OCI-LY3 (cell line): Measurements from ENCODE around the gene RRP1.
"Not testable (repeated sequence)": the region's sequence is repeated elsewhere in the genome, so short reads cannot be mapped to it uniquely, and the experiment has no call there.

Source experiments
- H2AFZ ChIP-seq: fragments of 200-600, 300-600 bp; shearing (Covaris generic); 2 replicates; pipeline ENCODE4 v1.6.0; 2014; ENCODE audit warnings: antibody characterized with exemption, low read depth, low read length
- H3K27ac ChIP-seq: fragments of 200-600, 300-600 bp; sonication (generic); 2 replicates; pipeline ENCODE4 v1.5.1; 2014; ENCODE audit warnings: mild to moderate bottlenecking, low read length, moderate library complexity, mixed read lengths
- H3K27me3 ChIP-seq: fragments of 200-600, 300-600 bp; sonication (generic); 2 replicates; pipeline ENCODE4 v1.6.1; 2014; ENCODE audit warnings: low read depth, low read length, mixed read lengths
- H3K36me3 ChIP-seq: fragments of 200-600, 300-600 bp; sonication (generic); replicated peaks from 2 replicates; pipeline ENCODE3; 2014; ENCODE audit warnings: low read depth, low read length, mixed read lengths
- H3K4me1 ChIP-seq: fragments of 300-600, 200-600 bp; sonication (generic); 2 replicates; pipeline ENCODE4 v1.6.1; 2014; ENCODE audit warnings: low read length, mixed read lengths
- H3K4me2 ChIP-seq: fragments of 200-600, 300-600 bp; sonication (generic); 2 replicates; pipeline ENCODE4 v1.6.1; 2014; ENCODE audit warnings: low read length, mixed read lengths
- H3K4me3 ChIP-seq: fragments of 300-600, 200-600 bp; sonication (generic); 2 replicates; pipeline ENCODE4 v1.5.1; 2014; ENCODE audit warnings: antibody characterized with exemption, mild to moderate bottlenecking, low read length, moderate library complexity
- H3K79me2 ChIP-seq: fragments of 300-600, 200-600 bp; shearing (Covaris generic); 2 replicates; pipeline ENCODE4 v1.6.1; 2014; ENCODE audit warnings: mild to moderate bottlenecking, low read length, mixed read lengths
- H3K9ac ChIP-seq: fragments of 300-600, 200-600 bp; shearing (Covaris generic); 2 replicates; pipeline ENCODE4 v1.6.0; 2014; ENCODE audit warnings: mild to moderate bottlenecking, low read length, moderate library complexity
- H3K9me3 ChIP-seq: fragments of 200-600, 300-600 bp; shearing (Covaris generic); 2 replicates; pipeline ENCODE4 v1.6.1; 2014; ENCODE audit warnings: low read length, mixed read lengths; ENCODE audit not compliant: insufficient read depth
- H4K20me1 ChIP-seq: fragments of 200-600, 300-600 bp; sonication (generic); 2 replicates; pipeline ENCODE4 v1.6.1; 2016; ENCODE audit warnings: low read length, mixed read lengths; ENCODE audit not compliant: insufficient read depth
- EZH2phosphoT487 ChIP-seq: fragments of 200-600 bp; shearing (Covaris generic); IDR thresholded peaks from 2 replicates; pipeline ENCODE4 v1.6.1; 2018; ENCODE audit warnings: antibody characterized with exemption, mixed run types, low read depth
- TF ChIP-seq, protein P1 (sequence below): fragments of 200-600, 300-600 bp; sonication (generic); IDR thresholded peaks from 2 replicates; pipeline ENCODE4 v1.5.1; 2014; ENCODE audit warnings: antibody characterized with exemption, low read length, low read depth

RRP1 gene

DNA sequence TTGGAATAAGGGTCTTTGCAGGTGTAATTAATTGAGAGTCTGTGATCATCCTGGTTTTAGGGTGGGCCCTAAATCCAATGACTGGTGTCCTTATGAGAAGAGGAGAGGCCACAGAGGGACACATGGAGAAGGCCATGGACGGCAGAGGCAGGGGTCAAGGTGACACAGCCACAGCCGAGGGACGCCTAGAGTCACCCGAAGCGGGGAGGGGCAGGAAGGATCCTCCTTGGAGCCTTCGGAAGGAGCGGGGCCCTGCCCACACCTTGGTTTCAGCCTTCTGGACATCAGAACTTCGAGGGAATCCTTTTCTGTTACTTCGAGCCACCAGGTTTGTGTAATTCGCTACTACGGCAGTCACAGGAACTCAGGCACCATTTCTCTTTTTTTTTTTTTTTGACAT is 31.1 kb downstream of the RRP1 start:
- H3K4me2 ChIP-seq, result no peak overlapping the region
- no peaks in the 10 kb centered on the region for H4K20me1 ChIP-seq
- no peaks in the 10 kb centered on the region for H3K79me2 ChIP-seq
- no peak overlapping the region for H3K9ac ChIP-seq
- H3K4me1 ChIP-seq, result peaks cover 2% of the 10 kb centered on the region; the same call in 1 of the 2 replicates
- H2AFZ ChIP-seq, result no peak overlapping the region
- no peaks in the 10 kb centered on the region for H3K27me3 ChIP-seq
- H3K27ac ChIP-seq, result no peak overlapping the region
- no peaks in the 10 kb centered on the region for H3K36me3 ChIP-seq
- H3K9me3 ChIP-seq, result peaks cover 6% of the 10 kb centered on the region; the same call in 1 of the 2 replicates
- H3K4me3 ChIP-seq, result no peak overlapping the region
- TF ChIP-seq, protein P1, sequence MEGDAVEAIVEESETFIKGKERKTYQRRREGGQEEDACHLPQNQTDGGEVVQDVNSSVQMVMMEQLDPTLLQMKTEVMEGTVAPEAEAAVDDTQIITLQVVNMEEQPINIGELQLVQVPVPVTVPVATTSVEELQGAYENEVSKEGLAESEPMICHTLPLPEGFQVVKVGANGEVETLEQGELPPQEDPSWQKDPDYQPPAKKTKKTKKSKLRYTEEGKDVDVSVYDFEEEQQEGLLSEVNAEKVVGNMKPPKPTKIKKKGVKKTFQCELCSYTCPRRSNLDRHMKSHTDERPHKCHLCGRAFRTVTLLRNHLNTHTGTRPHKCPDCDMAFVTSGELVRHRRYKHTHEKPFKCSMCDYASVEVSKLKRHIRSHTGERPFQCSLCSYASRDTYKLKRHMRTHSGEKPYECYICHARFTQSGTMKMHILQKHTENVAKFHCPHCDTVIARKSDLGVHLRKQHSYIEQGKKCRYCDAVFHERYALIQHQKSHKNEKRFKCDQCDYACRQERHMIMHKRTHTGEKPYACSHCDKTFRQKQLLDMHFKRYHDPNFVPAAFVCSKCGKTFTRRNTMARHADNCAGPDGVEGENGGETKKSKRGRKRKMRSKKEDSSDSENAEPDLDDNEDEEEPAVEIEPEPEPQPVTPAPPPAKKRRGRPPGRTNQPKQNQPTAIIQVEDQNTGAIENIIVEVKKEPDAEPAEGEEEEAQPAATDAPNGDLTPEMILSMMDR, result no peak
- no peak for TF ChIP-seq EZH2phosphoT487

DNA sequence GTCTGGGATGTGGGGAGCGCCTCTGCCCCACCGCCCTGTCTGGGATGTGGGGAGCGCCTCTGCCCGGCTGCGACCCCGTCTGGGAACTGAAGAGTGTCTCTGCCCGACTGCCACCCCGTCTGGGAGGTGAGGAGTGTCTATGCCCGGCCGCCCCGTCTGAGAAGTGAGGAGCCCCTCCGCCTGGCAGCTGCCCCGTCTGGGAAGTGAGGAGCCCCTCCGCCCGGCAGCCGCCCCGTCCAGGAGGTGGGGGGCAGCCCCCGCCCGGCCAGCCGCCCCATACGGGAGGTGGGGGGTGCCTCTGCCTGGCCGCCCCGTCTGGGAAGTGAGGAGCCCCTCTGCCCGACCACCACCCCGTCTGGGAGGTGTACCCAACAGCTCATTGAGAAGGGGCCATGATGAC is 32.8 kb downstream of the RRP1 start:
- H3K36me3 ChIP-seq, H2AFZ ChIP-seq, H3K9ac ChIP-seq, H3K27ac ChIP-seq, H3K9me3 ChIP-seq, H3K4me3 ChIP-seq, H3K4me2 ChIP-seq, H3K79me2 ChIP-seq, H4K20me1 ChIP-seq, H3K27me3 ChIP-seq, H3K4me1 ChIP-seq: not testable (repeated sequence)

DNA sequence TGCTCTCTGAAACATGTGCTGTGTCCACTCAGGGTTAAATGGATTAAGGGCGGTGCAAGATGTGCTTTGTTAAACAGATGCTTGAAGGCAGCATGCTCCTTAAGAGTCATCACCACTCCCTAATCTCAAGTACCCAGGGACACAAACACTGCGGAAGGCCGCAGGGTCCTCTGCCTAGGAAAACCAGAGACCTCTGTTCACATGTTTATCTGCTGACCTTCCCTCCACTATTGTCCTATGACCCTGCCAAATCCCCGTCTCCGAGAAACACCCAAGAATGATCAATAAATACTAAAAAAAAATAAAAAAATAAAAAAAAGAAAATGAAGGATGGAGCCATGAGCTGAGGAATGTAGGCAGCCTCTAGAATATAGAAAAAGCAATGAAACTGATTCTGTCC is 33.4 kb downstream of the RRP1 start:
- H3K9me3 ChIP-seq, H3K27ac ChIP-seq, H3K4me1 ChIP-seq: not testable (repeated sequence)

DNA sequence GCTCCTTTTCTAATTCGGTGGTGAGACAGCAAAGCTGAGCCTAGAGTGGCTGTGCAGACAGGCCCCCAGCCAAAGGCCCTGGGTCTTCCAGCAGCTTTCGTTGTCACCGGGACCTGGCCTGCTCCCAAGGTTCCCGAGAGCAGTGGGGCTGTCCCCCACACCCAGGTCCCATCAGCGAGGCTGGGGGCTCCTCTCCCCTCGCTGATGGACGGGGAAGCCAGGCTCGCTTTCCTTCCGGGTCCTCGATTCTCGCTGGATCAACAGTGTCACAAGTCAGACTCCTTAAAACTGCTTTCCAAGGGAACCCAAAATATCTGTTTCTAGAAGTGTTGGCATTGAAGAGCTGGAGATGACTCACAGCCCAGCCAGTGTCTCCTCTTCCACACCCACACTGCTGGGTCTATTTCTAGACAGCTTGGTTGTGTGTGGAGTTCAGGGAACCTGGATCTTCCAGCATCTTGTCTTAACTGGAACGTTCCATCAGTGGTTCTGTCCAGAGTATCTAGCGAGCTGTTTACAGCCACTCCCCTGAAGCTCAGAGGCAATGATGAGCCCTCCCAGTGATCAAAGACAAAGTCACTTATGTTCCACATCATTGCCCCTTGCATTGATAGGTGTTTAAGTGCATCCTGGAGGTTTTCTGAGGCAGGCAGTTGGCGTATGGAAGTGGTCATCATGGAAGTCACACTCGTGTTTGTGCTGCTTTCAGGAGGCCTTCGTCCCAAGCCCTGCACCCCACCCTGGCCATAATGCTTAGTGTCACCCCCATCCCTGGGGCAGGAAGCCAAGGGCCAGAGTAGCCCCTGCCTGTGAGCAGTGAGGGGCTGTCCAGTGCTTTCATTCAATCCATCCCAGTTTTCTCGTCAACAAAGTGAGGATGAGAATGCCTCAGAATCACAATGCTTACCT is 35.2 kb downstream of the RRP1 start:
- H3K9ac ChIP-seq, result no peak overlapping the region
- H3K9me3 ChIP-seq, result no peaks in the 10 kb centered on the region
- no peaks in the 10 kb centered on the region for H3K27me3 ChIP-seq
- no peak for TF ChIP-seq EZH2phosphoT487
- TF ChIP-seq, protein P1, result no peak
- no peak overlapping the region for H2AFZ ChIP-seq
- H3K27ac ChIP-seq, result no peak overlapping the region
- H3K4me3 ChIP-seq, result no peak overlapping the region
- no peaks in the 10 kb centered on the region for H3K4me1 ChIP-seq
- H3K79me2 ChIP-seq, result no peaks in the 10 kb centered on the region
- no peaks in the 10 kb centered on the region for H4K20me1 ChIP-seq
- H3K36me3 ChIP-seq, result no peaks in the 10 kb centered on the region
- no peak overlapping the region for H3K4me2 ChIP-seq

More for the DNA sequence above, 33.4 kb downstream of the RRP1 start:
- not testable (repeated sequence) for H2AFZ ChIP-seq, H3K4me2 ChIP-seq, H3K27me3 ChIP-seq, H4K20me1 ChIP-seq, H3K4me3 ChIP-seq, H3K9ac ChIP-seq, H3K79me2 ChIP-seq, H3K36me3 ChIP-seq

DNA sequence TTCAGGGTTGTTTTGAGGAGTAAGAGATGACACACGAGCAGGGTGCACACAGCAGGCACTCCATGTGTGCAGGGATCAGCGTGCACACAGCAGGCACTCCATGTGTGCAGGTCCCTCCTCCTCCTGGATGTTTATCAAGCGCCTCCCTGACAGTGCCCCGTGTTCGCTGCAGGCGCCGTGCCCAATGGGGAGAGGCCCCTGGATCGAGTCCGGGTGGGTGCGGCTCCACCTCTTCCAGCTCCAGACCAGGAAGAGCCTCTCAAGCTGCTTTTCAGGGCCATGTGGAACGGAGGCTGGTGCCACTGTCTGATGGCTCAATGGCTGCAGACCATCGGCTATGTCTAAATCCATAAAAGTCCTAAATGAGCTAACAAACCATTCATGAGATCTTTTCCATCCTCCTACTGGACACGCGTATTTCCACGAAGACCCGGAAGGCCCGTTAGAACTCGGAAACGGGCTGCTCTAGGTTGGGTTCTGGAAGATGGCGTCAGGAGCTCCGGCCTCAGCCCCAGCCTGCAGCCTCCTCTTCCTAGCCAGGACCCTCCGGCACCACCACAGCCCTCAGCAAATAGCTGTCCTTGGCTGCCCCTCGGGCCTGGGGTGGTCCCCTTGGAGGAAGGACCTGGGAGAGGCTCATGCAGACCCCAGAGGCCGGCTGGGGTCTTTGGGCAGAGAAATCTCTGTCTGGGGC is 36.0 kb downstream of the RRP1 start:
- Histone ChIP-seq H3K27ac (no peak overlapping the region), H3K36me3 (no peaks in the 10 kb centered on the region), H3K4me1 (no peaks in the 10 kb centered on the region), H3K79me2 (no peaks in the 10 kb centered on the region), H3K9ac (no peak overlapping the region), H2AFZ (no peak overlapping the region), H3K9me3 (no peaks in the 10 kb centered on the region), H3K4me2 (no peak overlapping the region), H3K4me3 (no peak overlapping the region), H4K20me1 (no peaks in the 10 kb centered on the region), H3K27me3 (no peaks in the 10 kb centered on the region)
- TF ChIP-seq EZH2phosphoT487, result no peak
- TF ChIP-seq, protein P1, result no peak
